GM19025 (cell line): Measurements from ENCODE around the gene NXPE3.

Experiments
- ATAC-seq: cut with Tn5 transposase; IDR thresholded peaks from one replicate; pipeline ENCODE4 v1.9.1; 2021; ENCODE audit warnings: mild to moderate bottlenecking, low read depth, moderate library complexity; ENCODE audit not compliant: unreplicated experiment

The NXPE3 gene

DNA sequence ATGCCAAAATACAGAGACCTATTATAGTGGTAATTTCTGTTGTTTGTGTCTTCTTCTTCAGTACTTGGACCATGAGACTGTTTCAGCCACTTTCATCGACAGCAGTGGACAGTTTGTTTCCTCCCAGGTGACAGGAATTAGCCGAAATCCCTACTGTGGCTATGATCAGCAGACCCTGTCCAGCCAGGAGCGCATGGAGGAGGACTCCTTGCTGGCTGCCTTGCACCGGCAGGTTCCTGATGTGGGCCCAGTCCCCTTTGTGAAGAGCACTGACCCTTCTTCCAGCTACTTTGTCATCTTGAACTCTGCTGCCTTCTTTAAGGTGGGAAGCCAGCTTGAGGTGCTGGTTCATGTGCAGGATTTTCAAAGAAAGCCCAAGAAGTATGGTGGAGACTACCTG, 22.2 kb downstream of the NXPE3 start:
- no peak for ATAC-seq

DNA sequence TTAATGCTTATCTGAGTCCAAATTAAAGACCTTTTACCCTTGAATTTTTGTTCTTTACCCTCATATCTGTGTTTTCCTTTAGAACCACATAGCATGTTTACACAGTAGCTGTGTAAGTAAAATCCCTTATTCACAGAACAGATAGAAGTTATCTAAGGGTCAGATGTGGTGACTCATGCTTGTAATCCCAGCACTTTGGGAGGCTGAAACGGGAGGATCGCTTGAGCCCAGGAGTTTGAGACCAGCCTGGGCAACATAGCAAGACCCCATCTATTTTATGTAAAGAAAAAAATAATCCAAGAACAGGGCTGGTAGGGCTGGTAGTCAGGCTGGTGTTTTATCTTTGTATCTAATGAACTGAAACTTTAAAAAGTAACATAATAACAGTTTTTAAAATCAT, 23.2 kb downstream of the NXPE3 start:
- ATAC-seq, result no peak

DNA sequence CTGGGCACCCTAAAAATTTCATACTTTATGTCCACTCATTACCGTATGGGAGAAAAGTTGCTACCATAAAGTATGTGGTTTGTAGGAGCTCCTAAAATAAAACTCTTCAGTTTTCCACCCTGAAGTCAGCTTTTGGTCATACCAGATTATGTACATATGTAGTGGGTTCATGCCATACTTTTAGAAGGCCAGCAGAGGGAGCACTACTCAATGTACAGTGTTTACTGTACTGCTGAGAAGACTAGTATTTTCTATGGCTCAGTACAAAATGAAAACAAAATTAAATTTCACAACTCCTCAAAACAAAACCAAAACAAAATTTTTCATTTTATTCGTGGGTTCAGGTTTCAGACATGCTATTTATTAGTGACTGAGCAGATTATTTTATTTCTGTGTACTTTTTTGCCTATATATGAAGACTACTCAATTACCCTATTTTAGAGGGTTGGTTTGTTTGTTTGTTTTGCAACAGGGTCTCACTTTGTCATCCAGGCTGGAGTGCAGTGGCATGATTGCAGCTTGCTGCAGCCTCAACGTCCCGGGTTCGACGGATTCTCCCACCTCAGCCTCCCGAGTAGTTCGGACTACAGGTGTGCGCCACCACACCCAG, 24.3 kb downstream of the NXPE3 start:
- ATAC-seq, result peak; percentile 97

DNA sequence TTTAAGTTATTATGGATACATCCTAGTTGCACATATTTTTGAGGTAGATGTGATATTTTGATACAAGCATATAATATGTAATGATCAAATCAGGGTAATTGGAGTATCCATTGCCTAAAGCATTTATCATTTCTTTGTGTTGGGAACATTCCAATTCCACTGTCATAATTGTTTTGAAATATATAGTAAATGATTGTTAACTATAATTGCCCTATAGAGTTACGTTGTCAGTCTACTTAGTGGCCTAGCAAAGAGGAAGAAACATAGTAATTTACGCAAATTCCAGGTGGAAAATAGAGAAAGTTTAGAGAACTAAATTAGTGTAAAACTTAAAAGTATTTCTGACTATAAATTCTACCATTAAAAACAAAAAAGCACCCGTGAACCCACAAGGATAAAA, 24.9 kb downstream of the NXPE3 start:
- ATAC-seq, result no peak

DNA sequence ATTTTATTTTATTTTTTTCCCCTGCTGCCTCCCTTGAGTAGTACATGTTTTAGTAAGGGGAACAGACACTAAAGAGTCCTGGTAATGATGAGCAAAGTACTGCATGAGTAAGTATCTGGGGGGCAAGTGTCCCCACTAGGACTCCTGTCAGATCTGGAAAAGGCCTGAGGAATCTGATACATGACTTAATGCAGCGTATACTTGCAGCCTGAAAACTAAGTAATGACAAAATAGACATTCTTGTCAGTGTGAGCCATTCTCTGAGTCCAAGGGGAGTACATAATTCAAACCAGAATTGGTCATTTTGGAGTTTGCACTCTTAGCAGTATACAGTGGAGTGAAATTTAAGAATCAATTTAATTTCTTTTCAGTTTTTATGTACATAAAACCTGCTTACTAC, 27.5 kb downstream of the NXPE3 start:
- ATAC-seq, result no peak

DNA sequence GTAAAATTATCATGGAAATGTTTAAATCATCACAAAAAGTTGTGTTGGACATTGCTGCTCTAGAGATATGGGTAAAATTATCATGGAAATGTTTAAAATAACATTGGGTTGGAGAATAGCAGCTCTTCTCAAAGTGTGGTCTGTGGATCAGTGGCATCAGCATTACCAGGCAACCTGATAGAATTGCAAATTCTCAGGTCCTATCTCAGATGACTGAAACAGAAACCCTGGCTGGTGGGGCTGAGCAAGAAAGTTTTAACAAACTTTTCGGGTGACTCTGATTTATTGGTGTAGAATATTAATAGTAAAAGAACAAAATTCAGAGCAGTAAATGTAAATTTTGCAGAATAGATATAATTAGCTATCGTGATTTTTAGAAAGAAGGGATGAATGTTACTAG, 28.9 kb downstream of the NXPE3 start:
- peak; percentile 47 for ATAC-seq

DNA sequence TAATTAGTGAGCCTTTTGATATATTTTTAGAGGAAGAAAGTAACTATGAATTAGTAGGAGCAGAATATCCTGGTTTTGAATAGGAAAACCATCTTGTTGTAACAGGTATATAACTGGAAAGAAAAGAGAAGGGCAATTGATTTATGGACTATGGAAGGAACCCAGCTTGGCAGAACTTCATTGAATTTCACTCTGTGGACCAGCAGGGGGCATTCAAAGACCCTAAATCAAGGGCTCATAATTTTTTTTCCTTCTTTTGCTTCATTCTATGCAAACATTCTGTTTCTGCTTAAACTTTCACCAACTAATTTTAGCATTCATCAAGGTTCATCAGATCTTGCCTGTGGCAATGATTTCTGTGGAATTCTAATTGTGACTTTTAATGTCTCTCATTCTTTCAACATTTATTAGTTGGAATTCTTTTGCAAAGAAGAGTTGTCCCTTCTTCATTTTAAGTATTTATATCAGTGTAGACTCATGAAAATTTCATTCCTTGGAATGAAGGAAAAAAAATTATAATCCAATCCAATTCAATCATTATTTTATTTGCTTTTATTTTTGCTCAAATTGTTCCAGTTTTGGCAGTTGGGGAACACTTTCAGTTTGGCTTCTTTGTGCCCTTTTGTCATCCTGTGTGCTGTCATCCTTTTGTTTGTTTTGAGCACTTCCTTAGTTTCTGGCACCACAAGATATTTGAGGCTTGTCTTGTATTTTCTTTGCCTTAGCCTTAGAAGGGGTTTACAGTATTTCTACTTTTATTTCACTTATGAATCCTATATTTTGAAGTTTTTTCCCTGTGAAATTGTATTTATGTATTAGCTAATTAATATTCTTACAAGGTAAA, 30.4 kb downstream of the NXPE3 start:
- no peak for ATAC-seq

DNA sequence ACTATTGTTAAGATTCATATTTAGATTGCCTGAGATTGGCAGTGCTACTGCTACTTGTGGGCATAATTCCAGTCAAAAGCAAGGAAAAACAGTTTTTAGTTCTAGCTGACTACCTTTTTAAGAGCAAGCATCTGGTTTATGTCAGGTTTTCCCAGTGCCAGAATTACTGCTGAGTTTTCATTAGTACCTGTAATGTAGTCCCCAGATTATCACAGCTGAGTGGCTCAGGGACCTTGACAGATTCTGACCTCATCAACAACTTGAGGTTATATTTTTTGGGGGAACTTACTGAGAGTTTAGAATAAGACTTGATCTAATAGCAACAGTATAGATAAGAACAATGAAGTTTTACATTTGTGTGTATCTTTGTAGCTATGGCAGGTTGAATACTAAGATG, 31.0 kb downstream of the NXPE3 start:
- ATAC-seq, result no peak

DNA sequence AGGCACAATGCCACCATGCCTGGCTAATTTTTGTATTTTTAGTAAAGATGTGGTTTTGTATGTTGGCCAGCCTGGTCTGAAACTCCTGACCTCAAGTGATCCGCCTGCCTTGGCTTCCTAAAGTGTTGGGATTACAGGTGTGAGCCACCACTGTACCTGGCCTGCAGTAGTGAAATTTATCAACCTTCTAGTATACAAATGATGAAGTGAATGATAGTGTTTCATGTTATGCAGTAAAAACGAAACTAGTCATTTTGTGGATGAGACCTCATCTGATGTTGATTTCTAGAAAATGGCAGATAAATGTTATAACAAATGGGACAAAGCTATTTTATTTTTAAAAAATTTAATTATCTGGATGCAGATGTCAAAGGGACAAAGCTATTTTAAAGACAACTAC, 32.9 kb downstream of the NXPE3 start:
- ATAC-seq, result no peak

DNA sequence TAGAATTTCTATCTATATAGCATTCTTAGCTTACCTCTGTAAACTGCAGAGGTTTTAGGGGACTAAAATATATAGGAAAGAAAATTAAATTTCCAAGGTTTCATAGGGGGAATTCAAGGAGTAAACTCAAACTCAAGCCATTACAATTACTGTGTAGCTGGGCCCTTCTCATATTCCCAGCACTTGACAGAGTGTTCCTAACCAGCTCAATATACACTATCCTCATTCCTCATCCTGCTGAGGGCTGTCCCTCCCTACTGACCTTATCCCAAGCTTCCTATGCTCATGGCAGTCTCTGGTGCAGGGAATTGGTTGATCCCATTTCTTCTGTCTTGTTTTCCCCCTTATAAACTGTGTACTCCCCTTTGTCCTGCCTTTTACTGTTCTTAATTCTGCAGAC, 33.9 kb downstream of the NXPE3 start:
- ATAC-seq, result no peak

DNA sequence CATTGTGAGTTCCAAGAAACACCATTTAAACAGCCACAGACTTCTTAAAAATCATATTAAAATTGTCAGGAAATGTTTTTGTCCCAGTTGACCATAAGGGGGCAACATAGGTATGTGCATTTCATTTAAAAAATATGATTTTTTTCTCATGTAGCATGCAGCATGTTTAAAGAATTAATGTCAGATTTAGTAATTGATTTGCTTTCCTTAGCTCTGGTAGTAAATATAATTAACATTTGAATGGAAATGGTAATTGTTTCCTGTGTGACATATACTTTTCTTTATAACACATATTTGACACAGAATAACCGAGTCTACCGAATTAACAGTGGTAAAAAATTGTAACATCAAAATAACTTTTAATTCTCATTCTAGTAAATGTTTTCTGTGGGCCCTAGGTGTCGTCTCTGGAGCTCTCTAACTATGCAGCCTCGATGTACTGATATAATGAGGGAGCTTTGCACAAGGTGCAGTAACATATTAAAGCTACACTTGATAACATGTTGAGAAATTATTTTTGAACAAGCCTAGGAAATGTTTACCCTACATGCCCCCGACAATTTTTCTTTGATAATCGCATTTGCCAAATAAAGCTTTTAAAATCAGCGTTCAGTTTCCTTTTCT, 34.9 kb downstream of the NXPE3 start:
- ATAC-seq, result no peak

DNA sequence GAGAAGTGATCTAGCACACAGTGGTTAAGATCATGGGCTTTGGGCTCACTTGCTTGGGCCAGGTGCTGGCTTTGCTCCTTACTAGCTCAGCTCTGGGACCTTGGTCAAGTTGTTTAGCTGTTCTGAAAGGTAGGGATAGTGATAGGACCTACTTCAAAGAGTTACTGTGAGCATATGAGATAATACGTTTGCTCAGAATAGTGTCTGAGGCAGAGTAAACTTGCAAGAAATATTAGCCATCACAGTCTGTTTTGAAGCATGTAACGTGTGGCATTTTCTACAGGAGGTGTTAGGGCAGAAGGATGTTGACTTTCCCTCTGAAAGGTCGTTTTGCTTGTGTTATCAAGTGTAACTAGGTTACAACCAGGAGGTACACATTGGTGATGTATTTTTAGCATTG, 35.8 kb downstream of the NXPE3 start:
- no peak for ATAC-seq

DNA sequence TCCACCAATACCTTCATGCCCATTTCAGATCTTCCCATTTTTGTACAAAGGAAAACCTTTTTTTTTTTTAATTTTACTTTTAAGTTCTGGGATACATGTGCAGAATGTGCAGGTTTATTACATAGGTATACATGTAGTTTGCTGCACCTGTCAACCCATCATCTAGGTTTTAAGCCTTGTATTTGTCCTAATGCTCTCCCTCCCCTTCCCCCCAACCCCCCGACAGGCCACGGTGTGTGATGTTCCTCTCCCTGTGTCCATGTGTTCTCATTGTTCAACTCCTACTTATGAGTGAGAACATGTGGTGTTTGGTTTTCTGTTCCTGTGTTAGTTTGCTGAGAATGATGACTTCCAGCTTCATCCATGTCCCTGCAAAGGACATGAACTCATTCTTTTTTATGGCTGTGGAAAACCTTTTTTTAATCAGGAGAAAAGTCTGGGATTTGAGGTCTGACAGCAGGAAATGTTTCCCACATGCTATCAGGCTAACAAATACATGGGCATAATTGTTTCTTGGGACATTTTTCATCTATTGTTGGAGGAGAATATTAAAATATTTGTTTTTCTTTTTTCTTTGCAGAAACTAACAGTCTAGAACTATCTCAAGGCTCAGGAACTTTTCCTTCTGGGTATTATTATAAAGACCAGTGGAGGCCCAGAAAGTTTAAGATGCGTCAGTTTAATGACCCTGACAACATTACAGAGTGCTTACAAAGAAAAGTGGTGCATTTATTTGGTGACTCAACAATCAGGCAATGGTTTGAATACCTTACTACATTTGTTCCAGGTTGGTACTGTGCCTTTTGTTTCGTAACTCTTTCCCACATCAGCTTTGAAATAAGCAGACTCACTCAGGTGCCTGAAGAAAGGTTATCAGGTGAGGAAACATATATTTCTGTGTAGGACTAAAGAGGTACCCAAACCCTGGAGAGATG, 37.5 kb downstream of the NXPE3 start:
- no peak for ATAC-seq

DNA sequence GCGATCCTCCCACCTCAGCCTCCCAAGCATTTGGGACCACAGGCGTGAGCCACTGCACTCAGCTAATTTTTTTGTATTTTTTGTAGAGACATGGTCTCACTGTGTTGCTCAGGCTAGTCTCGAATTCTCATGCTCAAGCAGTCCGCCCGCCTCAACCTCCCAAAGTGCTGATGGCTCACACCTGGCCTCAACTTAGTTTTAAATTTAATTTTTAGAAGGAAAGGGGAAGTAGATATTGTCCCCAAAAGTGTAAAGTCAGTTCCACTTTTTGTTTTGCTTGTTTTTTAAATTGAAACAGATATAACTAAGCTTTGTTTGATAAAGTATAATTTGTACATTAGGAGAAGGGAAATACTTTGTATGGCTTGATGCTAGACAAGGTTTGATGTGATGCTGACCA, 39.0 kb downstream of the NXPE3 start:
- ATAC-seq, result no peak

DNA sequence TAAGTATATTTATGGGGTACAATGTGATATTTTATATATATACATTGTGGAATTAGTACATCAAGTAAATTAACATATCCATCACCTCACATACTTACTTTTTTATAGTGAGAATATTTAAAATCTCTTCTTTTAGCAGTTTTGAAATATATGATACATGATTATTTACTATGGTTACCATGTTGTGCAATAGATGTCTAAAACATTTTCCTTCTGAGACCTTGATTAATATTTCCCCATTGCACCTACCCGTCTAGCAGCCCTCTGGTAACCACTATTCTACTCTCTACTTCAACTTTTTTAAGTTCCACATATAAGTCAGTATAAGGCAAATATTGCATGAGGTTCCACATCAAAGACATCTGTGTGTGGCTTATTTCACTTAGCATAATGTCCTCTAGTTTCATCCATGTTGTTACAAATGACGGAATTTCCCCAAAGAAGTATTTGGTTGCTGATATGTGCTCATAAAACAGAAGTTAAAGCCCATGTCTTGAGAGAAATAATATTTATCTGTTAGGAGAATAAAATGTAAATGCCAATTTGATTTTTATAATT, 40.7 kb downstream of the NXPE3 start:
- peak; percentile 53 for ATAC-seq

DNA sequence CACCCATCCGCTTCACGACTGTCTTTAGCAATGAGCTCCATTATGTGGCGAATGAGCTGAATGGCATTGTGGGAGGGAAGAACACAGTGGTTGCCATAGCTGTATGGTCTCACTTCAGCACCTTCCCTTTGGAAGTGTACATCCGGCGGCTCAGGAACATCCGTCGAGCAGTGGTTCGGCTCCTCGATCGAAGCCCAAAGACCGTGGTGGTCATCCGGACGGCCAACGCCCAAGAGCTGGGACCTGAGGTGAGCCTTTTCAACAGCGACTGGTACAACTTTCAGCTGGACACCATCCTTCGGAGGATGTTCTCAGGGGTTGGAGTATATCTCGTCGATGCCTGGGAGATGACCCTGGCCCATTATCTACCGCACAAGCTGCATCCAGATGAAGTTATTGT, 42.5 kb downstream of the NXPE3 start:
- no peak for ATAC-seq

DNA sequence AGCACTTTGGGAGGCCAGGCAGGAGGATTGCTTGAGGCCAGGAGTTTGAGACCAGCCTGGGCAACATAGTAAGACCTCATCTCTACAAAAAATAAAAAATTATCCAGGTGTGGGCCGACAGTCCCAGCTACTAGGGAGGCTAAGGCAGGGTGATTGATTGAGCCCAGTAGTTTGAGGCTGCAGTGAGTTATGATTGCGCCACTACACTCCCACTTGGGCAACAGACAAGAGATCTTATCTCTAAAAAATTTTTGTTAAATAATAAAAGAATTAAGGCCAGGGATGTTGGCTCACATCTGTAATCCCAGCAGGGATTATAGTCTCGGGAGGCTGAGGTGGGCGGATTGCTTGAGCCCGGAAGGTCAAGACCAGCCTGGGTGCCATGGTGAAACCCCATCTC, 44.5 kb downstream of the NXPE3 start:
- ATAC-seq, result no peak

DNA sequence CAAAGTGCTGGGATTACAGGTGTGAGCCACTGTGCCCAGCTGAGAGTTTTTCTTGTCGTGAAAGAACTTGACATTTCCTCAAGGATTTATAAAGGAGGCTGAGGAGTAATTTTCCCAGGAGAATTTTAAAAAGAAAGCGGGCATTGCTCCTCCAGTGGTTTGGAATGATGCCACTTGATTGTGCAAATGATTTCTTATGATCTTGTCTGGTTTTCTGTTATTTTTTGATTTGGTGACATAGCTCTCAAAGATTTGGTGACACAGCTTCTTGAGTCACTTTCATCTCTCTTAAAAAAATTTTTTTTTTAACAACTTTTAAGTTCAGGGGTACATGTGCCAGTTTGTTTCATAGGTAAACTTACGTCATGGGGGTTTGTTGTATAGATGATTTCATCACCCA, 45.7 kb downstream of the NXPE3 start:
- no peak for ATAC-seq

DNA sequence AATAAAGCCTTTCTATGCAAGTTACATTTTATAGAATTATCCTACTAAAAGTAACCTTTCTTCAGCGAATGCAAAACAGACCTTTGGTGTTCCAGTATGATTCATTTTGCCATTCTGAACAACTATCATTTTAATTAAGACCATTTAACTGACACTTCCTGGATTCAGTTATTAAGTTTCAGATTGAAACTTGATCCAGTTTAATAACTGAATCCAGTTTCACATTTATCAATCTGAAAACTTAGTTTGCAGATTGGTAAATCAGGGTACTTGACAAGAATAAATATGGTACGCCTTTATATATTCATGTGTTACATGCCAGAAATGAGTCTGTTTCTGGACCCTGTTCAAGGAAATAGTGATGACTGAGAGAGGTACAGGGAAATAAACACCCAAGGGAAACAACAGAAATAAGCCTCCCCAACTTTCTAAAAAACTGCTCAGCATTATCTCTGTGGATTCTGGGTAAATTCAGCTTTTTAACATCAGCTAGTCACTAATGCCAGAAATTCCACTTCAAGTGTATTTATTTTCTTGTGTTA, 47.0 kb downstream of the NXPE3 start:
- no peak for ATAC-seq
